Activated CD4-positive, alpha-beta memory T cell treated with anti-CD3 and anti-CD28 coated beads for 36 hours (primary cell): ENCODE measurements around the gene UBE2F. TPM values are rescaled to one million over a fixed set of nuclear protein-coding genes. Genes with fewer than 3 reads are reported as not detected.

Experiments used
- CTCF ChIA-PET: fragments of 350-600 bp; sonication (Branson Sonifier 250); formaldehyde crosslinking; loops from one replicate; lab custom pipeline; 2021; ENCODE audit warnings: antibody characterized with exemption, inconsistent platforms; lab: Charles Lee
- POLR2A ChIA-PET: fragments of 350-600 bp; sonication (Branson Sonifier 250); formaldehyde crosslinking; loops from one replicate; lab custom pipeline; 2021; ENCODE audit warnings: antibody characterized with exemption; lab: Charles Lee
- DNase-seq: peaks from one replicate; pipeline ENCODE4 v3.0.0-alpha.2; 2020
- H3K27ac Mint-ChIP-seq: one replicate; pipeline ENCODE4 v1.8.0; 2021; ENCODE audit warnings: mixed read lengths
- H3K27me3 Mint-ChIP-seq: one replicate; pipeline ENCODE4 v1.8.0; 2021; ENCODE audit warnings: mixed read lengths
- H3K36me3 Mint-ChIP-seq: one replicate; pipeline ENCODE4 v1.8.0; 2021; ENCODE audit warnings: mixed read lengths
- H3K4me1 Mint-ChIP-seq: one replicate; pipeline ENCODE4 v1.8.0; 2021; ENCODE audit warnings: low read depth, mixed read lengths
- H3K4me3 Mint-ChIP-seq: one replicate; pipeline ENCODE4 v1.8.0; 2021; ENCODE audit warnings: mild to moderate bottlenecking, mixed read lengths
- H3K9me3 Mint-ChIP-seq: one replicate; pipeline ENCODE4 v1.8.0; 2021; ENCODE audit warnings: mixed read lengths
- intact Hi-C: fragments of 100-400 bp; cut with micrococcal nuclease; formaldehyde crosslinking; loops from one replicate; pipeline ENCODE4 v1.15.1; 2023
- total RNA-seq, 2 experiments: library from RNA; stranded (reverse); gene quantifications; one replicate each; pipeline ENCODE4 v1.2.3, GENCODE V29; 2021

UBE2F gene
- total RNA-seq, 2 experiments from 2014 or later: 50.7 to 52.9 TPM

GRCh38 chr2:237929979-237930378 is 36.8 kb upstream of the UBE2F start:
- no peak for DNase-seq
- intact Hi-C loops: no loop called here
- POLR2A ChIA-PET: no interaction called here
- CTCF ChIA-PET: interaction anchor here (0.6 kb wide), 1 partner anchor 9 kb away, joined by 3 read pairs; no protein-coding TSS in a partner anchor
- Mint-ChIP-seq H3K4me1 (peaks cover 26% of the 10 kb centered on the region), H3K27me3 (no peaks in the 10 kb centered on the region), H3K4me3 (no peak overlapping the region), H3K9me3 (peaks cover 6% of the 10 kb centered on the region), H3K27ac (no peak overlapping the region), H3K36me3 (no peaks in the 10 kb centered on the region)

- DNase-seq: no peak
- POLR2A ChIA-PET: no interaction called here
- H3K27ac Mint-ChIP-seq: no peak overlapping the region
- H3K4me3 Mint-ChIP-seq: no peak overlapping the region
- intact Hi-C loops: no loop called here
- peaks cover 6% of the 10 kb centered on the region for H3K9me3 Mint-ChIP-seq
- H3K36me3 Mint-ChIP-seq: no peaks in the 10 kb centered on the region
- CTCF ChIA-PET: interaction anchor here (1.6 kb wide), 1 partner anchor 8 kb away, joined by 9 read pairs; no protein-coding TSS in a partner anchor
- no peaks in the 10 kb centered on the region for H3K27me3 Mint-ChIP-seq
- peaks cover 16% of the 10 kb centered on the region for H3K4me1 Mint-ChIP-seq
These were observed 35.6 kb upstream of the UBE2F start for GRCh38 chr2:237931205-237931721.

GRCh38 chr2:237932731-237933131 is 34.1 kb upstream of the UBE2F start:
- CTCF ChIA-PET: interaction anchor here (1.6 kb wide), 1 partner anchor 10 kb away, joined by 9 read pairs; no protein-coding TSS in a partner anchor
- no peaks in the 10 kb centered on the region for H3K36me3 Mint-ChIP-seq
- intact Hi-C loops: no loop called here
- no peak overlapping the region for H3K4me3 Mint-ChIP-seq
- no peaks in the 10 kb centered on the region for H3K27me3 Mint-ChIP-seq
- DNase-seq: no peak
- peaks cover 6% of the 10 kb centered on the region for H3K9me3 Mint-ChIP-seq
- peak overlapping the region; percentile 60 for H3K27ac Mint-ChIP-seq
- POLR2A ChIA-PET: no interaction called here
- peaks cover 9% of the 10 kb centered on the region for H3K4me1 Mint-ChIP-seq

- peaks cover 6% of the 10 kb centered on the region for H3K9me3 Mint-ChIP-seq
- peaks cover 12% of the 10 kb centered on the region for H3K4me1 Mint-ChIP-seq
- no peaks in the 10 kb centered on the region for H3K36me3 Mint-ChIP-seq
- DNase-seq: no peak
- POLR2A ChIA-PET: no interaction called here
- no peak overlapping the region for H3K4me3 Mint-ChIP-seq
- H3K27me3 Mint-ChIP-seq: no peaks in the 10 kb centered on the region
- H3K27ac Mint-ChIP-seq: no peak overlapping the region
- intact Hi-C loops: no loop called here
- CTCF ChIA-PET: no interaction called here
These were observed 32.6 kb upstream of the UBE2F start for GRCh38 chr2:237934186-237934585.

GRCh38 chr2:237935740-237936452 is 30.9 kb upstream of the UBE2F start:
- H3K4me1 Mint-ChIP-seq: peaks cover 24% of the 10 kb centered on the region
- no peak overlapping the region for H3K4me3 Mint-ChIP-seq
- H3K36me3 Mint-ChIP-seq: no peaks in the 10 kb centered on the region
- no peaks in the 10 kb centered on the region for H3K9me3 Mint-ChIP-seq
- DNase-seq: no peak
- H3K27me3 Mint-ChIP-seq: no peaks in the 10 kb centered on the region
- ChIA-PET CTCF (no interaction called here), POLR2A (interaction anchor here (0.6 kb wide), 1 partner anchor 179 kb away, joined by 3 read pairs; no protein-coding TSS in a partner anchor)
- intact Hi-C loops: no loop called here
- H3K27ac Mint-ChIP-seq: no peak overlapping the region

- ChIA-PET POLR2A (interaction anchor here (0.6 kb wide), 1 partner anchor 59 kb away, joined by 3 read pairs; no protein-coding TSS in a partner anchor), CTCF (interaction anchor here (0.6 to 2.4 kb wide), 2 partner anchors 9 to 16 kb away, joined by 3 to 12 read pairs; no protein-coding TSS in a partner anchor)
- intact Hi-C loops: no loop called here
These were observed 27.6 kb upstream of the UBE2F start for GRCh38 chr2:237939251-237939650.

GRCh38 chr2:237940828-237941227 is 26.0 kb upstream of the UBE2F start:
- ChIA-PET CTCF (interaction anchor here (1.1 kb wide), 1 partner anchor 17 kb away, joined by 3 read pairs; no protein-coding TSS in a partner anchor), POLR2A (no interaction called here)
- peaks cover 12% of the 10 kb centered on the region for H3K36me3 Mint-ChIP-seq
- intact Hi-C loops: no loop called here
- DNase-seq: no peak
- peaks cover 43% of the 10 kb centered on the region for H3K4me1 Mint-ChIP-seq
- peaks cover 12% of the 10 kb centered on the region for H3K9me3 Mint-ChIP-seq
- no peaks in the 10 kb centered on the region for H3K27me3 Mint-ChIP-seq
- peak overlapping the region; percentile 29 for H3K27ac Mint-ChIP-seq
- H3K4me3 Mint-ChIP-seq: no peak overlapping the region

More at GRCh38 chr2:237939251-237939650, 27.6 kb upstream of the UBE2F start:
- DNase-seq: no peak
- H3K36me3 Mint-ChIP-seq: peaks cover 6% of the 10 kb centered on the region
- peaks cover 6% of the 10 kb centered on the region for H3K9me3 Mint-ChIP-seq
- no peak overlapping the region for H3K27ac Mint-ChIP-seq
- H3K4me1 Mint-ChIP-seq: peaks cover 40% of the 10 kb centered on the region
- H3K27me3 Mint-ChIP-seq: no peaks in the 10 kb centered on the region
- H3K4me3 Mint-ChIP-seq: no peak overlapping the region

- peak overlapping the region; percentile 72 for H3K27ac Mint-ChIP-seq
- peaks cover 45% of the 10 kb centered on the region for H3K4me1 Mint-ChIP-seq
- intact Hi-C loops: no loop called here
- no peak for DNase-seq
- H3K9me3 Mint-ChIP-seq: peaks cover 12% of the 10 kb centered on the region
- peaks cover 12% of the 10 kb centered on the region for H3K36me3 Mint-ChIP-seq
- H3K4me3 Mint-ChIP-seq: no peak overlapping the region
- CTCF ChIA-PET: interaction anchor here (1.1 to 1.3 kb wide), 2 partner anchors 17 to 18 kb away, joined by 3 to 8 read pairs; no protein-coding TSS in a partner anchor
- POLR2A ChIA-PET: no interaction called here
- H3K27me3 Mint-ChIP-seq: no peaks in the 10 kb centered on the region
These were observed 25.6 kb upstream of the UBE2F start for GRCh38 chr2:237941239-237941638.

- intact Hi-C loops: no loop called here
- Mint-ChIP-seq H3K4me1 (peaks cover 47% of the 10 kb centered on the region), H3K4me3 (no peak overlapping the region), H3K27ac (peak overlapping the region; percentile 72), H3K9me3 (peaks cover 17% of the 10 kb centered on the region), H3K36me3 (peaks cover 12% of the 10 kb centered on the region), H3K27me3 (no peaks in the 10 kb centered on the region)
- ChIA-PET CTCF (interaction anchor here (1.3 kb wide), 1 partner anchor 20 kb away, joined by 8 read pairs; no protein-coding TSS in a partner anchor), POLR2A (no interaction called here)
- no peak for DNase-seq
These were observed 24.3 kb upstream of the UBE2F start for GRCh38 chr2:237942513-237942899.

GRCh38 chr2:237943395-237944094 is 23.3 kb upstream of the UBE2F start:
- Mint-ChIP-seq H3K36me3 (peaks cover 12% of the 10 kb centered on the region), H3K27me3 (no peaks in the 10 kb centered on the region), H3K4me3 (no peak overlapping the region), H3K9me3 (peaks cover 17% of the 10 kb centered on the region), H3K4me1 (peaks cover 47% of the 10 kb centered on the region), H3K27ac (no peak overlapping the region)
- intact Hi-C loops: no loop called here
- ChIA-PET POLR2A (no interaction called here), CTCF (no interaction called here)
- DNase-seq: no peak

- H3K27ac Mint-ChIP-seq: no peak overlapping the region
- DNase-seq: no peak
- H3K36me3 Mint-ChIP-seq: peaks cover 12% of the 10 kb centered on the region
- ChIA-PET CTCF (no interaction called here), POLR2A (no interaction called here)
- peaks cover 45% of the 10 kb centered on the region for H3K4me1 Mint-ChIP-seq
- intact Hi-C loops: no loop called here
- H3K27me3 Mint-ChIP-seq: no peaks in the 10 kb centered on the region
- H3K9me3 Mint-ChIP-seq: peaks cover 17% of the 10 kb centered on the region
- no peak overlapping the region for H3K4me3 Mint-ChIP-seq
These were observed 22.5 kb upstream of the UBE2F start for GRCh38 chr2:237944302-237944701.

- ChIA-PET POLR2A (no interaction called here), CTCF (no interaction called here)
- peaks cover 12% of the 10 kb centered on the region for H3K36me3 Mint-ChIP-seq
- H3K27ac Mint-ChIP-seq: no peak overlapping the region
- intact Hi-C loops: no loop called here
- H3K4me1 Mint-ChIP-seq: peaks cover 28% of the 10 kb centered on the region
- H3K9me3 Mint-ChIP-seq: peaks cover 17% of the 10 kb centered on the region
- DNase-seq: no peak
- no peaks in the 10 kb centered on the region for H3K27me3 Mint-ChIP-seq
- H3K4me3 Mint-ChIP-seq: no peak overlapping the region
These were observed 20.4 kb upstream of the UBE2F start for GRCh38 chr2:237946423-237946822.
